Stimulated activated memory B cell treated with anti-CD40 and anti-IgM and Interleukin-4, amounts not matched to agents 10 μg/mL and 1 μg/mL and 100 μg/mL, for 72 hours (primary cell): Measurements from ENCODE around the gene PRCD.
"Not testable (repeated sequence)": the region's sequence is repeated elsewhere in the genome, so short reads cannot be mapped to it uniquely, and the experiment has no call there.

Experiments used
- ATAC-seq: fragments of 150-1000 bp; cut with Tn5 transposase; 2 replicates; pipeline ENCODE4 v1.10.0; 2021
- H3K27ac Mint-ChIP-seq: one replicate; pipeline ENCODE4 v1.8.0; 2022; ENCODE audit warnings: mild to moderate bottlenecking, mixed read lengths
- H3K27me3 Mint-ChIP-seq: one replicate; pipeline ENCODE4 v1.8.0; 2022; ENCODE audit warnings: mixed read lengths
- H3K36me3 Mint-ChIP-seq: one replicate; pipeline ENCODE4 v1.8.0; 2022; ENCODE audit warnings: mixed read lengths
- H3K4me1 Mint-ChIP-seq: one replicate; pipeline ENCODE4 v1.8.0; 2022; ENCODE audit warnings: mixed read lengths
- H3K4me3 Mint-ChIP-seq: one replicate; pipeline ENCODE4 v1.8.0; 2022; ENCODE audit warnings: mild to moderate bottlenecking, moderate library complexity, mixed read lengths
- H3K9me3 Mint-ChIP-seq: one replicate; pipeline ENCODE4 v1.8.0; 2022; ENCODE audit warnings: mixed read lengths

The PRCD gene

GRCh38 chr17:76549215-76549518 is 9.3 kb downstream of the PRCD start:
- H3K4me1 Mint-ChIP-seq = peaks cover 6% of the 10 kb centered on the region
- H3K27ac Mint-ChIP-seq = no peak overlapping the region
- no peaks in the 10 kb centered on the region for H3K36me3 Mint-ChIP-seq
- no peak for ATAC-seq
- H3K9me3 Mint-ChIP-seq = no peaks in the 10 kb centered on the region
- H3K4me3 Mint-ChIP-seq = no peak overlapping the region
- H3K27me3 Mint-ChIP-seq = no peaks in the 10 kb centered on the region

- Mint-ChIP-seq H3K27me3 (no peaks in the 10 kb centered on the region), H3K4me3 (no peak overlapping the region), H3K27ac (no peak overlapping the region), H3K36me3 (no peaks in the 10 kb centered on the region), H3K9me3 (no peaks in the 10 kb centered on the region), H3K4me1 (peaks cover 6% of the 10 kb centered on the region)
- ATAC-seq = no peak
Measured at GRCh38 chr17:76549539-76549938, 9.7 kb downstream of the PRCD start.

GRCh38 chr17:76550712-76551615 is 11.1 kb downstream of the PRCD start:
- H3K27me3 Mint-ChIP-seq = no peaks in the 10 kb centered on the region
- no peak overlapping the region for H3K27ac Mint-ChIP-seq
- peak overlapping the region; percentile 32 for H3K4me3 Mint-ChIP-seq
- no peaks in the 10 kb centered on the region for H3K36me3 Mint-ChIP-seq
- H3K9me3 Mint-ChIP-seq = no peaks in the 10 kb centered on the region
- peaks cover 6% of the 10 kb centered on the region for H3K4me1 Mint-ChIP-seq
- no peak for ATAC-seq

- H3K36me3 Mint-ChIP-seq = no peaks in the 10 kb centered on the region
Measured at GRCh38 chr17:76551685-76552084, 11.8 kb downstream of the PRCD start.

GRCh38 chr17:76553178-76553908 is 13.5 kb downstream of the PRCD start:
- Mint-ChIP-seq H3K27ac (no peak overlapping the region), H3K36me3 (peaks cover under 1% of the 10 kb centered on the region), H3K9me3 (no peaks in the 10 kb centered on the region), H3K27me3 (no peaks in the 10 kb centered on the region), H3K4me1 (peaks cover 27% of the 10 kb centered on the region), H3K4me3 (no peak overlapping the region)
- ATAC-seq = no peak

More at GRCh38 chr17:76551685-76552084, 11.8 kb downstream of the PRCD start:
- H3K27ac Mint-ChIP-seq = no peak overlapping the region
- no peak overlapping the region for H3K4me3 Mint-ChIP-seq
- no peak for ATAC-seq
- H3K27me3 Mint-ChIP-seq = no peaks in the 10 kb centered on the region
- H3K9me3 Mint-ChIP-seq = no peaks in the 10 kb centered on the region
- peaks cover 10% of the 10 kb centered on the region for H3K4me1 Mint-ChIP-seq

GRCh38 chr17:76554131-76554530 is 14.3 kb downstream of the PRCD start:
- no peaks in the 10 kb centered on the region for H3K9me3 Mint-ChIP-seq
- H3K27me3 Mint-ChIP-seq = no peaks in the 10 kb centered on the region
- H3K4me3 Mint-ChIP-seq = no peak overlapping the region
- ATAC-seq = no peak
- H3K4me1 Mint-ChIP-seq = peaks cover 35% of the 10 kb centered on the region
- H3K27ac Mint-ChIP-seq = no peak overlapping the region
- H3K36me3 Mint-ChIP-seq = peaks cover 5% of the 10 kb centered on the region

GRCh38 chr17:76556765-76557367 is 17.0 kb downstream of the PRCD start:
- Mint-ChIP-seq H3K9me3 (no peaks in the 10 kb centered on the region), H3K27ac (peak overlapping the region; percentile 95), H3K4me3 (peak overlapping the region; percentile 93), H3K4me1 (peaks cover 51% of the 10 kb centered on the region), H3K27me3 (no peaks in the 10 kb centered on the region), H3K36me3 (peaks cover 19% of the 10 kb centered on the region)
- peak; percentile 58 for ATAC-seq

GRCh38 chr17:76557368-76558197 is 17.7 kb downstream of the PRCD start:
- Mint-ChIP-seq H3K36me3 (peaks cover 22% of the 10 kb centered on the region), H3K9me3 (no peaks in the 10 kb centered on the region), H3K27me3 (no peaks in the 10 kb centered on the region), H3K4me3 (peak overlapping the region; percentile 93), H3K4me1 (peaks cover 53% of the 10 kb centered on the region), H3K27ac (peak overlapping the region; percentile 95)
- peak; percentile 98 for ATAC-seq

GRCh38 chr17:76558198-76559095 is 18.6 kb downstream of the PRCD start:
- H3K4me3 Mint-ChIP-seq = peak overlapping the region; percentile 93
- H3K4me1 Mint-ChIP-seq = peaks cover 61% of the 10 kb centered on the region
- H3K27ac Mint-ChIP-seq = peak overlapping the region; percentile 95
- H3K9me3 Mint-ChIP-seq = no peaks in the 10 kb centered on the region
- ATAC-seq = no peak
- H3K27me3 Mint-ChIP-seq = no peaks in the 10 kb centered on the region
- H3K36me3 Mint-ChIP-seq = peaks cover 30% of the 10 kb centered on the region

GRCh38 chr17:76559460-76559859 is 19.6 kb downstream of the PRCD start:
- peaks cover 61% of the 10 kb centered on the region for H3K4me1 Mint-ChIP-seq
- not testable (repeated sequence) for H3K27me3 Mint-ChIP-seq, H3K9me3 Mint-ChIP-seq, ATAC-seq, H3K27ac Mint-ChIP-seq
- H3K36me3 Mint-ChIP-seq = peaks cover 30% of the 10 kb centered on the region
- peak overlapping the region; percentile 93 for H3K4me3 Mint-ChIP-seq

- Mint-ChIP-seq H3K36me3 (peaks cover 32% of the 10 kb centered on the region), H3K4me3 (peak overlapping the region; percentile 64), H3K9me3 (no peaks in the 10 kb centered on the region), H3K27ac (peak overlapping the region; percentile 22), H3K4me1 (peaks cover 63% of the 10 kb centered on the region), H3K27me3 (no peaks in the 10 kb centered on the region)
- ATAC-seq = no peak
Measured at GRCh38 chr17:76560036-76560876, 20.4 kb downstream of the PRCD start.

- H3K9me3 Mint-ChIP-seq = no peaks in the 10 kb centered on the region
- peaks cover 38% of the 10 kb centered on the region for H3K36me3 Mint-ChIP-seq
- H3K4me3 Mint-ChIP-seq = peak overlapping the region; percentile 64
- H3K4me1 Mint-ChIP-seq = peaks cover 69% of the 10 kb centered on the region
- no peak for ATAC-seq
- no peaks in the 10 kb centered on the region for H3K27me3 Mint-ChIP-seq
- peak overlapping the region; percentile 22 for H3K27ac Mint-ChIP-seq
Measured at GRCh38 chr17:76560877-76561221, 21.0 kb downstream of the PRCD start.

GRCh38 chr17:76561332-76561731 is 21.5 kb downstream of the PRCD start:
- Mint-ChIP-seq H3K4me1 (peaks cover 73% of the 10 kb centered on the region), H3K4me3 (peak overlapping the region; percentile 64), H3K36me3 (peaks cover 43% of the 10 kb centered on the region), H3K27me3 (no peaks in the 10 kb centered on the region), H3K27ac (peak overlapping the region; percentile 22), H3K9me3 (no peaks in the 10 kb centered on the region)
- ATAC-seq = no peak
